Endothelial cell of umbilical vein (primary cell): ENCODE data around the gene PARVA.

Experiments
- EZH2 ChIP-seq: IDR thresholded peaks from 2 replicates; pipeline ENCODE4 v1.6.1; 2012; ENCODE audit warnings: borderline replicate concordance, low read depth, mild to moderate bottlenecking, moderate library complexity, low read length, inconsistent platforms; ENCODE audit not compliant: severe bottlenecking
- FOS ChIP-seq: IDR thresholded peaks from 2 replicates; pipeline ENCODE4 v1.6.1; 2011; ENCODE audit warnings: mild to moderate bottlenecking, low read length, moderate library complexity, borderline replicate concordance; ENCODE audit not compliant: insufficient read depth
- GATA2 ChIP-seq: IDR thresholded peaks from 2 replicates; pipeline ENCODE4 v1.7.0; 2011; ENCODE audit warnings: low read depth, mild to moderate bottlenecking, moderate library complexity, mixed read lengths, low read length; ENCODE audit not compliant: insufficient read length, insufficient read depth
- JUN ChIP-seq: IDR thresholded peaks from 2 replicates; pipeline ENCODE4 v1.6.1; 2011; ENCODE audit warnings: borderline replicate concordance, low read depth; ENCODE audit not compliant: insufficient read length, insufficient read depth
- MYC ChIP-seq: IDR thresholded peaks from one replicate; pipeline ENCODE4 v1.6.1; 2011; ENCODE audit warnings: mild to moderate bottlenecking, low read depth, low read length
- POLR2A ChIP-seq: IDR thresholded peaks from 2 replicates; pipeline ENCODE4 v1.6.1; 2012; ENCODE audit warnings: low read depth, mild to moderate bottlenecking, control low read depth, low read length
- POLR2AphosphoS5 ChIP-seq: IDR thresholded peaks from 2 replicates; pipeline ENCODE4 v1.6.1; 2012; ENCODE audit warnings: low read depth, mild to moderate bottlenecking, control low read depth, low read length, moderate library complexity; ENCODE audit not compliant: insufficient read depth
- TF ChIP-seq, protein P1 (sequence below), 2 donors: IDR thresholded peaks; 1 replicate in 1 of 2; 2 replicates in 1 of 2; pipeline ENCODE4 v1.5.1; 2011; ENCODE audit warnings: low read length in 2 of 2, mild to moderate bottlenecking in 2 of 2, moderate library complexity in 2 of 2, control low read depth in 1 of 2, inconsistent platforms in 1 of 2, low read depth in 1 of 2; ENCODE audit not compliant: insufficient read depth in 1 of 2; ENCODE audit errors: extremely low read depth in 1 of 2
- TF ChIP-seq, protein P2 (sequence below): IDR thresholded peaks from 2 replicates; pipeline ENCODE4 v1.6.1; 2011; ENCODE audit not compliant: insufficient read depth, insufficient read length

DNA sequence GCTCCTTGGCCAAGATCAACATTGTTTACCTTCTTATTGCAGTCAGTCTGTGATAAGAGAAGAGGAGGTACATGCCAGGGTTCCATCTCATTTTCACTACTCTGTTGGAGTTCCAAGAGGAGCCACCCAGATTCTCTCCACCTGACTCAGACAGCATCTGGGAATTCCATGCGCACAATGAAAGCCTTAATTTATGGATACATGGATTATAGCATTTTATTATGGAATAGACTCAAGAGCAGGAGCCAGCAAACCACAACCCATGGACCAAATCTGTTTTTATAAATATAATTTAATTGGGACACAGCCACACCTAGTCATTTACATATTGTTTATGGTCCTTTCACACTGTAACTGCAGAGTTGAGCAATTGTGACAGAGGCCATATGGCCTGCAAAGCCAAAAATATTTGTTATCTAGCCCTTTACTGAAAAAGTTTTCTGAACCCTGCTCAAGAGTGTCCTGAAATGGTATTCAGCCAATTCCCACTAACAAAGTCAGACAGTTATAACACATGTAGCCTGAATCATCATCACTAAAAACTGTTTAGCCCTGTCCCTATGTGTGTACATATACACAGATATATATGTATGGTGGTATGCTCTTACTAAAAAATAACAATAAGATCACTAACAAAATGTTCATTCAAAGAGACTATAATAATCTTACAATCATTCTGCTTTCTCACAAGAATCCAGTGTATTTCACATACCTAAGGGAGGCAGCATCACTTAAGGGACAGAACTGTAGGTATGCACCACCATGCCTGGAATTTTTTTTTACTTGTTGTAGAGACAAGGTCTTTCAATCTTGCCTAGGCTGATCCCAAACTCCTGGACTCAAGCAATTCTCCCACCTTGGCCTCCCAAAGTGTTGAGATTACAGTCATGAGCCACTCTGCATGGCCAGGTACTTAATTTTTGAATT, 192.4 kb downstream of the PARVA start:
- TF ChIP-seq, protein P1, sequence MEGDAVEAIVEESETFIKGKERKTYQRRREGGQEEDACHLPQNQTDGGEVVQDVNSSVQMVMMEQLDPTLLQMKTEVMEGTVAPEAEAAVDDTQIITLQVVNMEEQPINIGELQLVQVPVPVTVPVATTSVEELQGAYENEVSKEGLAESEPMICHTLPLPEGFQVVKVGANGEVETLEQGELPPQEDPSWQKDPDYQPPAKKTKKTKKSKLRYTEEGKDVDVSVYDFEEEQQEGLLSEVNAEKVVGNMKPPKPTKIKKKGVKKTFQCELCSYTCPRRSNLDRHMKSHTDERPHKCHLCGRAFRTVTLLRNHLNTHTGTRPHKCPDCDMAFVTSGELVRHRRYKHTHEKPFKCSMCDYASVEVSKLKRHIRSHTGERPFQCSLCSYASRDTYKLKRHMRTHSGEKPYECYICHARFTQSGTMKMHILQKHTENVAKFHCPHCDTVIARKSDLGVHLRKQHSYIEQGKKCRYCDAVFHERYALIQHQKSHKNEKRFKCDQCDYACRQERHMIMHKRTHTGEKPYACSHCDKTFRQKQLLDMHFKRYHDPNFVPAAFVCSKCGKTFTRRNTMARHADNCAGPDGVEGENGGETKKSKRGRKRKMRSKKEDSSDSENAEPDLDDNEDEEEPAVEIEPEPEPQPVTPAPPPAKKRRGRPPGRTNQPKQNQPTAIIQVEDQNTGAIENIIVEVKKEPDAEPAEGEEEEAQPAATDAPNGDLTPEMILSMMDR (IDR thresholded peaks at IDR 0.05; ENCODE audit: extremely low read depth in 1 of 2, insufficient read depth in 1 of 2, low read depth in 1 of 2, low read length in 2 of 2): no peak
- no peak for TF ChIP-seq POLR2A
- TF ChIP-seq EZH2: no peak
- no peak for TF ChIP-seq JUN
- TF ChIP-seq POLR2AphosphoS5: no peak
- no peak for TF ChIP-seq FOS
- no peak for TF ChIP-seq GATA2
- TF ChIP-seq, protein P2, sequence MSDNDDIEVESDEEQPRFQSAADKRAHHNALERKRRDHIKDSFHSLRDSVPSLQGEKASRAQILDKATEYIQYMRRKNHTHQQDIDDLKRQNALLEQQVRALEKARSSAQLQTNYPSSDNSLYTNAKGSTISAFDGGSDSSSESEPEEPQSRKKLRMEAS: no peak
- TF ChIP-seq MYC: no peak
